ENCODE data around the gene LRRC58.

The LRRC58 gene

DNA sequence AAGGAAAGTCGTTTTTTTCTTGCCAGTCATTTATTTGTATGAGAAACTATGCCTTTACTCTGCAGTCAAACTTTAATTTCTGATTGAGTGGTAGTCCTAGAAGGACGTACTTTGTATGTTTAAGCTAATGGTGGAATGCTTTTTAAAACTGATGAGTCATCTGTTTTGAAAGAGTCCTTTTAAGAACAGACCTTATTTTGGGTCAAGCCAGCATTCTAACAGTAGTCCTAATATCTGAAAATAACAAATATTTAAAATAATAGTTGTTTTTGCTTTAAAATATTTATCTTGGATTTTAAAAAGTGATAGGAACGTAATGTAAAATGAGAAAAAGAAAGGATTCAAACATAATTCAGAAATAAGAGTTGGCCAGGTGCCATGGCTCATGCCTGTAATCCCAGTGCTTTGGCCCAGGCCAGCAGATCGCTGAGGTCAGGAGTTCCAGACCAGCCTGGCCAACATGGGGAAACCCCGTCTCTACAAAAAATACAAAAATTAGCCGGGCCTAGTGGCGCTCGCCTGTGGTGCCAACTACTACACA lies 1.3 kb upstream of the LRRC58 start:
- H3K4me3 Mint-ChIP-seq, result peak overlapping the region; percentile 89 to 95 (median 92)

DNA sequence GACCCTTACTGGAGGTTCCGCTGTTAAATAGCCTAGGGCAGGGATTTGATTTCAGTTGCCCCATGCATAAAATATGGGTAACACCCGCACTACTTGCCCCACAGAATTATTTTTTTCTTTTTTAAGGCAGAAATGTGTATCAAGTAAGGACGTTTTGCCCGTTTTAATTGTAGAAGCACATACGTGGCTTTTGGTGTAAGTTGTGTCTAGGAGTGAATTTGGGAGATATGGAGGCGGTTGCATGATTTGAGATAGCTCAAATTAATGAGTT lies 636 bp upstream of the LRRC58 start:
- peak overlapping the region; percentile 86 to 99 (median 98) for H3K27ac Mint-ChIP-seq
- peaks cover 33% of the 10 kb centered on the region for H3K4me1 Mint-ChIP-seq
- peak overlapping the region; percentile 89 to 95 (median 92) for H3K4me3 Mint-ChIP-seq
- no peaks in the 10 kb centered on the region for H3K27me3 Mint-ChIP-seq (ENCODE audit: low read depth)
- TF ChIP-seq, protein P1, sequence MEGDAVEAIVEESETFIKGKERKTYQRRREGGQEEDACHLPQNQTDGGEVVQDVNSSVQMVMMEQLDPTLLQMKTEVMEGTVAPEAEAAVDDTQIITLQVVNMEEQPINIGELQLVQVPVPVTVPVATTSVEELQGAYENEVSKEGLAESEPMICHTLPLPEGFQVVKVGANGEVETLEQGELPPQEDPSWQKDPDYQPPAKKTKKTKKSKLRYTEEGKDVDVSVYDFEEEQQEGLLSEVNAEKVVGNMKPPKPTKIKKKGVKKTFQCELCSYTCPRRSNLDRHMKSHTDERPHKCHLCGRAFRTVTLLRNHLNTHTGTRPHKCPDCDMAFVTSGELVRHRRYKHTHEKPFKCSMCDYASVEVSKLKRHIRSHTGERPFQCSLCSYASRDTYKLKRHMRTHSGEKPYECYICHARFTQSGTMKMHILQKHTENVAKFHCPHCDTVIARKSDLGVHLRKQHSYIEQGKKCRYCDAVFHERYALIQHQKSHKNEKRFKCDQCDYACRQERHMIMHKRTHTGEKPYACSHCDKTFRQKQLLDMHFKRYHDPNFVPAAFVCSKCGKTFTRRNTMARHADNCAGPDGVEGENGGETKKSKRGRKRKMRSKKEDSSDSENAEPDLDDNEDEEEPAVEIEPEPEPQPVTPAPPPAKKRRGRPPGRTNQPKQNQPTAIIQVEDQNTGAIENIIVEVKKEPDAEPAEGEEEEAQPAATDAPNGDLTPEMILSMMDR (IDR thresholded peaks at IDR 0.05; ENCODE audit: unreplicated experiment in 3 of 3), result no peak
- H3K9me3 Mint-ChIP-seq, result no peaks in the 10 kb centered on the region
- peaks cover 15% of the 10 kb centered on the region for H3K36me3 Mint-ChIP-seq (ENCODE audit: low read depth)

More for the DNA sequence above, 1.3 kb upstream of the LRRC58 start:
- TF ChIP-seq, protein P1 (IDR thresholded peaks at IDR 0.05; ENCODE audit: unreplicated experiment in 3 of 3), result no peak
- Mint-ChIP-seq H3K27me3 (ENCODE audit: low read depth) (no peaks in the 10 kb centered on the region), H3K9me3 (no peaks in the 10 kb centered on the region), H3K27ac (peak overlapping the region; percentile 86 to 99 (median 98)), H3K4me1 (peaks cover 26% of the 10 kb centered on the region), H3K36me3 (ENCODE audit: low read depth) (peaks cover 10% of the 10 kb centered on the region)

DNA sequence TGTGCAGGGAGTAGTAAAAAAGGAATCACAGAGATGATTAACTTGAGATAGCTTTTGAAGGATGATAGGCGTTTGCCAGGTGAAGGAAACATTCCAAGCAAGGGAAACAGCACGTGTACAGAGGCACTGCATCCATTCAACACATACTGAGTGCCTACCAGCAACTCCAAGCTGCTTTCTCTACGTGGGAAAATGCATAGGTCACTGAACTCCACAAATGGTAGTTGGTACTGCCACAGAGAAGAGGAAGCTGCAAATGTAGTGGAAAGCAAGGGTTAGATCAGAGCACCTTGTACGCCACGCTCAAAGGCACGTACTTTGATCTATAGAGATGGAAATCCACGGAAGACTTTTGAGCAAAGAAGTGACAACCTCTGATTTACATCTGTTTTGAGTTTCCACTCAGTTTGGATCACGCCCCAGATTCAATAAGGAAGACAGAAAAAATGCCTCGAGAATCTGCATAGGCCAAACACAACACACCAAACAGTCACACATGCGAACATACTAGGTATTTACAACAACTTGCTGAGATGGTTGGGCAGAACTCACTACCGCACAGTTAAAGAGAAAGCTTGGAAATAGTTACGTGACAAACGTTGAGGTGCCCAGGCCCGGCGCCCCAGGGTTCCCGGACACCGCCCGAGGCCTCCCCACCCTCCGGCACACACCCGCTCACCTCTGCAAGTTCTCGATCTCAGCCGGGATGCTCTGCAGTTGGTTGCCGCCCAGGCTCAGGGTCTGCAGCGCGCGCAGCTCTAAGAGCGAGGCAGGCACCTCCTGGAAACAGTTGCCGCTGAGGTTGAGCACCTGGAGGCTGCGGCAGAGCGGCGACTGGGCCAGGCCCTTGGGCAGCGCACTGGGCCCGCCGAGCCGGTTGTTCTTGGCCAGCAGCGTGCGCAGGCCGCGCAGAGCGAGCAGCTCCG lies 826 bp downstream of the LRRC58 start:
- Mint-ChIP-seq H3K36me3 (ENCODE audit: low read depth) (peaks cover 28% of the 10 kb centered on the region), H3K4me1 (peaks cover 39% of the 10 kb centered on the region), H3K27ac (peak overlapping the region; percentile 84 to 98 (median 87)), H3K27me3 (ENCODE audit: low read depth) (no peaks in the 10 kb centered on the region), H3K4me3 (peak overlapping the region; percentile 89 to 95 (median 92)), H3K9me3 (no peaks in the 10 kb centered on the region)
- TF ChIP-seq, protein P1 (IDR thresholded peaks at IDR 0.05; ENCODE audit: unreplicated experiment in 3 of 3), result no peak

DNA sequence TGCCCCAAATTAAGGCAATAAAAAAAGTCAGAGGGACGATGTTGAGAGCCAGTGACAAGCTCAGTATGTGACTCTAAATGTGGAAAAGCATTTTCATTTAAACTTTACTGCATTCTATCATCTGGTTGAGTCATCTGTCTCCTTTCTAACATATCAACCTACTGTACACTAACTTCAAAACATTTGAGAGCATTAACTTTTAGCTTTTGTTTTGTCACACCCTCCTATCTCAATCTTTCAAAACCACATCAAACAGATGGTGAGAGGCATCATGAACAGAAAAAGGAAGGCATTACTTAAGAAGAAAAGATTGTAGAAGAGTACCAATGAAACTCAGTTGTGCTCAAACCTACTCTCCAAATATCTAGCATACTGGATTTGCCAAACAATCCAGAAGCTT lies 4.8 kb downstream of the LRRC58 start:
- TF ChIP-seq, protein P1 (IDR thresholded peaks at IDR 0.05; ENCODE audit: unreplicated experiment in 3 of 3), result no peak
- Mint-ChIP-seq H3K9me3 (peaks cover 14% of the 10 kb centered on the region), H3K27ac (no peak overlapping the region), H3K27me3 (ENCODE audit: low read depth) (no peaks in the 10 kb centered on the region), H3K36me3 (ENCODE audit: low read depth) (peaks cover 60% of the 10 kb centered on the region), H3K4me3 (peak overlapping the region in 1 of 3 experiments; percentile 27), H3K4me1 (peaks cover 29% of the 10 kb centered on the region)

DNA sequence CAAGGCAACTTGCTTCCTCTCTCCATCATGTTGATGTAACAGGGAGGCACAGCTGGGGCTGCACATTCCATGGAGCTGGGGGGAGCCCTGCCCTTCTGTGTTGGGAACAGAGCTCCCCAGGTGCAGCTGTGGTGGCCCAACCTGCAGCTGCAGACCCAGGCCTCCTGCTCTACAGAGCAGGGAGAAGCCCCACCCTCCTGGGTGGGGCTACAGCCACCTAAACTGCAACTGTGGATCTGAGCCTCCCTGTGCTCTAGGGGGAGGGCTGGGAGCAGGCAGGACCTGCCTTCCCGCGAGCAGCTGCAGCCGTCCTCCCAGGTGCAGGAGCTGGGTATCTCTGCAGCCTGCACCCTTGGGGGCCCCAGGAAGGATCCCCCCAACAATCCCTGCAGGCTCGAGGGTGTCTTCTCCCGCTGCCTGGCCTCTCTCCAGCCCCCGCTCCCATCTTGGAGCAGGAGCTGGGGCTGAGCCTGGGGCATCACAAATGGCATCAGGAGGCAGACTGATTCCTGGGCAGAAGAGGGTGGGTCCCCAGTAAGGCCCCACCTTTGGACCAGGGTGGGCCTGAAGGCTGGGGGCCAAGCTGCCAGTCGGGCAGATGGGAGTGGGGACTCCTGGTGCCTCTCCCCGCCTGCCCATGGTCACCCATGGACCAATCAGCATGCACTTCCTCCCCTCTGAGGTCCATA lies 7.4 kb downstream of the LRRC58 start:
- H3K36me3 Mint-ChIP-seq (ENCODE audit: low read depth), result peaks cover 77% of the 10 kb centered on the region
- H3K4me3 Mint-ChIP-seq, result no peak overlapping the region
- H3K9me3 Mint-ChIP-seq, result peaks cover 26% of the 10 kb centered on the region
- TF ChIP-seq, protein P1 (IDR thresholded peaks at IDR 0.05; ENCODE audit: unreplicated experiment in 3 of 3), result no peak
- no peak overlapping the region for H3K27ac Mint-ChIP-seq
- H3K27me3 Mint-ChIP-seq (ENCODE audit: low read depth), result no peaks in the 10 kb centered on the region
- peaks cover 18% of the 10 kb centered on the region for H3K4me1 Mint-ChIP-seq

Measured in nephron (organoid).